NB4 (cell line): ENCODE measurements around the gene ZNF66.
"Not testable (repeated sequence)": the region's sequence is repeated elsewhere in the genome, so short reads cannot be mapped to it uniquely, and the experiment has no call there.

Source experiments
- DNase-seq: peaks from one replicate; pipeline ENCODE4 v3.0.0; 2010; ENCODE audit warnings: low read depth
- H3K4me3 ChIP-seq: one replicate; pipeline ENCODE4 v1.5.1; 2011; ENCODE audit warnings: mild to moderate bottlenecking, low read depth, low read length, moderate library complexity
- MYC ChIP-seq: IDR thresholded peaks from 2 replicates; pipeline ENCODE4 v1.6.1; 2011; ENCODE audit warnings: low read depth, low read length
- POLR2A ChIP-seq: IDR thresholded peaks from 2 replicates; pipeline ENCODE4 v1.6.1; 2011; ENCODE audit warnings: mild to moderate bottlenecking; ENCODE audit not compliant: insufficient read length; ENCODE audit errors: extremely low read depth
- TF ChIP-seq, protein P1 (sequence below): IDR thresholded peaks from 2 replicates; pipeline ENCODE4 v1.6.1; 2011; ENCODE audit warnings: low read depth, low read length
- TF ChIP-seq, protein P2 (sequence below): IDR thresholded peaks from one replicate; pipeline ENCODE4 v1.5.1; 2012; ENCODE audit warnings: low read depth, low read length

Gene ZNF66

DNA sequence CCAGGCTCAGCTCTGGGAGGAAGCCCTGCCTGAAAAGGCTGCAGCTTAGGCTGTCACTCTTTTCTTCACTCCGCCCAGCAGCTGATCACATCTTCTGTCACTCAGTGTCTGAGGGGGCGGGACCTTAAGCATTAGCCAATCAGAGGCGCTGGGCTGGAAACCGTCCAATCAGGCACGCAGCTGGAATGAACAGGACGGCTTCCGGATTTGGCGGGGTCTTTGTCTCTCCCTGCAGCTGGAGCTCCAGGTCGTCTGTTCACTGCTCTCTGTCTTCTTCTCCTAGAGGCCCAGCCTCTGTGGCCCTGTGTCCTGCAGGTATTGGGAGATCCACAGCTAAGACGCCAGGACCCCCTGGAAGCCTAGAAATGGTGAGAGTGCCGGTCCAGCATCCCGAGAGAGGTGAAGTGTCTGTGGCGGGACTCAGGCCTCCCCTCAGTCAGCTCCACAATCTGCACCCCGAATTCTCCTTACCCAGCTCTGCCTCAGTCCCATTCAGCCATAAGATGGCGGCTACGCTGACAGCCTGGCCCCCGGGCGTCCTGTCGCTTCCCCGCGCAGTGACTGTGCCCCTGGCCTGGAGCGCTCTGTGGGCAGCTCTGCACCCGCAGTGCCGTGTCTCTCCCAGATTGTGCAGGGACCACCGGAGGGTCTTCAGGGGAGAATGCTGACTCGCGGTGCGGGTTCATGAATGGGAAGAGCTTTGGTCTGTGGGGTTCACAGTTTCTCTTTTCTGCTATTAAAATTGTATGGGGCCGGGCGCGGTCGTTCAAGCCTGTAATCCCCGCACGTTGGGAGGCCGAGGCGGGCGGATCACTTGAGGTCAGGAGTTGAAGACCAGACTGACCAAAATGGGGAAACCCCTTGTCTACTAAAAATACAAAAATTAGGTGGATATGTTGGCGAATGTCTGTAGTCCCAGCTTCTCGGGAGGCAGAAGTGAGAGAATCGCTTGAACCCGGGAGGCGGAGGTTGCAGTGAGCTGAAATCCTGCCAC, at the start of gene ZNF66:
ZNF66 (plus strand) TSS at position 222 of the 994 bp plus-strand sequence; CDS start at position 366, 144 bp downstream.
- H3K4me3 ChIP-seq, result peak within 1 kb of the TSS; percentile 87
- TF ChIP-seq, protein P1, sequence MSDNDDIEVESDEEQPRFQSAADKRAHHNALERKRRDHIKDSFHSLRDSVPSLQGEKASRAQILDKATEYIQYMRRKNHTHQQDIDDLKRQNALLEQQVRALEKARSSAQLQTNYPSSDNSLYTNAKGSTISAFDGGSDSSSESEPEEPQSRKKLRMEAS, result no peak
- TF ChIP-seq POLR2A, result peak; percentile 55
- peak; percentile 97 for DNase-seq

DNA sequence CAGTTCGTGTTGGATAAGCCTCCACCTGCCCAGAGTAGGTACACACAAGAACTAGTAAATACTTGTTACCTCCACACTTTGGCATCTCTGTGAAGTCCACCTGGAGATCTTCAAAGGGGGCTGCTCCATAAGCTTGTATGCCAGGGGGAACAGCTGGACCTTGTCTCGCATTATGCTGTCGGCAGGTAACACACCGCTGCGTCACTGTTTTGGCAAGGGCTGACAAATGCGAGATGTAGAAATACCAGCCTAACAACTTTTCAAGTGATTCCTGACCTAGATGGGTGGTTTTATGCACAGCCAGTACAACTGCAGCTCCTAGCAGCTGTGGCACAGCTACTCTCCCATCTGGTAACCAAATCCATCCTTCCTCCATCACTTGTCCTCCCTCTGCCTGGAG, 25.9 kb upstream of the ZNF66 start:
- H3K4me3 ChIP-seq, DNase-seq: not testable (repeated sequence)

DNA sequence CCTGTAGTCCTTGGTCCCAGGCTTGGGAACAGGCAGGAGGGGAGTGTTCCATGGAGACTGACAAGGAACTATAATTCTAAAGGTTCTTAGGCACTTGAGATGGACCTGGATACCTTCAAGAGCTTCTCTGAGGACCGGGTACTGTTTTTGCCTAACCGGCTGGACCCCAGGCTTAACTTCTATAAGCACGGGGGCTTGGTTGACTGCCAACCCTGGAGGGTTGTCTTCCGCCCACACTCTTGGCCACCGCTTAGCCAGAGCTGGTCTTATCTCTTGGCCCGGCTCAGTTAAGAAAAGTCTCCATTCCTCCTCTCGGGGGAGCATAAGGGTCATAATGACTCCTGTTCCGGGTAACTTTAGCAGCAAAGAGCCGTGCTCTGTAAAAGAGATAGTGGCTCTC, 23.8 kb upstream of the ZNF66 start:
- not testable (repeated sequence) for DNase-seq, H3K4me3 ChIP-seq

DNA sequence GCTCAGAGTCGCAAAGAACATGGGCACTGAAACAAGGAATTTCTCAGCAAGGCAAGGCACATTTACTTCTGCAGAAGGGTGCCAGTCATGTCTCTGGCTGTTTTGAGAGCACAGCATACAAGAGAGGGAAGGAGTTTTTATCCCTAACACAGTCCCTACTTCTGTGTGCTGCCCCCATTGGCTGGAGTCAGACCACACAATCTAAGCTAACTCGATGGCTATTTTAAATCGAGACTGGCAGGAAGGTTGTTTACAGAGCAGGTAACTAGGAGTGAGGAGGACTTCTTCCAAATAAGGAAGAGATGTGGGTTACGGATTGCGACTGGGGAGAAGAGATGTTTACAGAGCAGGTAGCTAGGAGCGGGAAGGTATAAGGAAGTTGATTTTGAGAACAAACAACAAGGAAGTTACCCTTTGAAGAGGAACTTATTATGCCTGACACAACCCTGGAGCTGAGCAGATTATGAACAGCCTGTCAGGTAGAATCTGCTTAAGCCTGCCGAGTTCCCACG, 6.8 kb upstream of the ZNF66 start:
- H3K4me3 ChIP-seq, DNase-seq: not testable (repeated sequence)

DNA sequence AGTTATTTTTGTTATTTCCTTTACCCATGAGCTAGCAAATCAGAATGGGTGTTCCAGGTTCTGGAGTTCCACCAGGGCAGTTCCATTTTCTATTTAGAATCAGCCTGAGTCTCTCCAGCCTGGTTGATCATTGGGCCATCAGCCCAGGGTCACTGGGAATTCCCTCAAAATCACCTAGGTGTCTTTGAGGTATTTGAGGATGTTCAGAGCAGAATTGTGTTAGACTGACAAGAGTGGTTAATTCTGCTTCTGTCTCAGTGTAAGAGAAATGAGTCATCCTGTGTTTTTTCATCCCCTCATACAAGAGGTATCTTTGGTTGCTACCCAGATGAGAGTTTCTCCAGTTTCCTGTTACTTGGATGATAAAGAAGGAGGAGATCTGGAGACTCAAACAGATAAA, 11.7 kb downstream of the ZNF66 start:
- TF ChIP-seq, protein P1, result no peak
- TF ChIP-seq, protein P2, sequence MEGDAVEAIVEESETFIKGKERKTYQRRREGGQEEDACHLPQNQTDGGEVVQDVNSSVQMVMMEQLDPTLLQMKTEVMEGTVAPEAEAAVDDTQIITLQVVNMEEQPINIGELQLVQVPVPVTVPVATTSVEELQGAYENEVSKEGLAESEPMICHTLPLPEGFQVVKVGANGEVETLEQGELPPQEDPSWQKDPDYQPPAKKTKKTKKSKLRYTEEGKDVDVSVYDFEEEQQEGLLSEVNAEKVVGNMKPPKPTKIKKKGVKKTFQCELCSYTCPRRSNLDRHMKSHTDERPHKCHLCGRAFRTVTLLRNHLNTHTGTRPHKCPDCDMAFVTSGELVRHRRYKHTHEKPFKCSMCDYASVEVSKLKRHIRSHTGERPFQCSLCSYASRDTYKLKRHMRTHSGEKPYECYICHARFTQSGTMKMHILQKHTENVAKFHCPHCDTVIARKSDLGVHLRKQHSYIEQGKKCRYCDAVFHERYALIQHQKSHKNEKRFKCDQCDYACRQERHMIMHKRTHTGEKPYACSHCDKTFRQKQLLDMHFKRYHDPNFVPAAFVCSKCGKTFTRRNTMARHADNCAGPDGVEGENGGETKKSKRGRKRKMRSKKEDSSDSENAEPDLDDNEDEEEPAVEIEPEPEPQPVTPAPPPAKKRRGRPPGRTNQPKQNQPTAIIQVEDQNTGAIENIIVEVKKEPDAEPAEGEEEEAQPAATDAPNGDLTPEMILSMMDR, result no peak
- TF ChIP-seq POLR2A (no peak), MYC (no peak)
- DNase-seq, result no peak
- no peak overlapping the region for H3K4me3 ChIP-seq

DNA sequence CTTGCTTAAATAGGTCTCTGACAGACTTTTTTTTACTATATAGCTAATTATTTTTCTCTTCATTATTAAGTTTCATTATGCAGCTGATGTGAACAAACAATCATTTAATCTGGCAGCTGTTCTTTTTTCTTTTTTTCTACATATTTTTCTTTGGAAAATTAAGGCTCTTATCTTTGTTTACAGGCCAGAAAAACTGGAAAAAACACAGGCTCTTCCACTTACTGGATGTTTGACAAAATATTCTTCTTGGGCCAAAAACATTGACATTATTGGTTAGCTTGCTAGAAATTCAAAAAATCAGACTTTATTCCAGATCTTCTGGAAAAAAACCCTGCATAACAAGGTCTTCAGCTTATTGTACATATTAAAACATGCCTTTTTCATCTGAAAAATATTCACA, 15.7 kb downstream of the ZNF66 start:
- no peak overlapping the region for H3K4me3 ChIP-seq
- no peak for TF ChIP-seq MYC
- DNase-seq, result no peak

DNA sequence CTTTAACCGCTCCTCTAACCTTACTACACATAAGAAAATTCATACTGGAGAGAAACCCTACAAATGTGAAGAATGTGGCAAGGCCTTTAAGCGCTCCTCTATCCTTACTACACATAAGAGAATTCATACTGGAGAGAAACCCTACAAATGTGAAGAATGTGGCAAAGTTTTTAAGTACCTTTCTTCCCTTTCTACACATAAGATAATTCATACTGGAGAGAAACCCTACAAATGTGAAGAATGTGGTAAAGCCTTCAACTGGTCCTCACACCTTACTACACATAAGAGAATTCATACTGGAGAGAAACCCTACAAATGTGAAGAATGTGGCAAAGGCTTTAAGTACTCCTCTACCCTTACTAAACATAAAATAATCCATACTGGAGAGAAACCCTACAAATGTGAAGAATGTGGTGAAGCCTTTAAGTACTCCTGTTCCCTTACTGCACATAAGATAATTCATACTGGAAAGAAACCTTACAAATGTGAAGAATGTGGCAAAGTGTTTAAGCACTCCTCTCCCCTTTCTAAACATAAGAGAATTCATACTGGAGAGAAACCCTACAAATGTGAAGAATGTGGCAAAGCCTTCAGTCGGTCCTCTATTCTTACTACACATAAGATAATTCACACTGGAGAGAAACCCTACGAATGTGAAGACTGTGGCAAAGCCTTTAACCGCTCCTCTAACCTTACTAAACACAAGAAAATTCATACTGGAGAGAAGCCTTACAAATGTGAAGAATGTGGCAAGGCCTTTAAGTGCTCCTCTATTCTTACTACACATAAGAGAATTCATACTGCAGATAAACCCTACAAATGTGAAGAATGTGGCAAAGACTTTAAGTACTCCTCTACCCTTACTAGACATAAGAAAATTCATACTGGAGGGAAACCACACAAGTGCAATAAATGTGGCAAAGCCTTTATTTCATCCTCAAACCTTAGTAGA, 30.5 kb downstream of the ZNF66 start:
- peak; percentile 3 for DNase-seq
- not testable (repeated sequence) for H3K4me3 ChIP-seq

DNA sequence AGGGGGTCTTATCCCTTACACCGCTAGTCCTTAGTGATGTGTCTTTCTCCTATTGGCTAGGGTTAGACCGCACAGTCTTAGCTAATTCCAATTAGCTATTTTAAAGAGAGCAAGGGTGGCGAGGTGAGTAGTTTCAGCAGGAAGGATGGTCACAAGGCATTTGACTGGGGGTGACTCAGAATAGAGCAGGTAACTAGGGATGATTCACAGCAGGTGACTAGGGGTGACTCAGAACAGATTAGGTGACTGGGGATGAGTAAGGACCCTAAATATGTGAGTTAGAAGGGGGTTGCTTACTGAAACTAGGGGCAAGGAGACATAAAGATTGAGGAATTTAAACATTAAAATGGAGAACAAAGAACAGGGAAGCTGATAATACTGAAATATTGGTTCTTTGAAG, 64.3 kb downstream of the ZNF66 start:
- no peak for DNase-seq
- TF ChIP-seq, protein P1, result no peak
- TF ChIP-seq POLR2A (no peak), MYC (no peak)
- TF ChIP-seq, protein P2, result no peak

More for the DNA sequence above, 64.3 kb downstream of the ZNF66 start:
- H3K4me3 ChIP-seq, result no peak overlapping the region
